B cell (primary cell): ENCODE results near the gene YEATS2.

Experiments
- CTCF ChIP-seq: fragments of 200-600 bp; IDR thresholded peaks from one replicate; pipeline ENCODE4 v1.8.0; 2022; ENCODE audit warnings: antibody characterized with exemption, mild to moderate bottlenecking
- EZH2 ChIP-seq: IDR thresholded peaks from 2 replicates; pipeline ENCODE4 v1.6.1; 2012; ENCODE audit warnings: borderline replicate concordance, low read depth, mild to moderate bottlenecking, moderate library complexity, low read length; ENCODE audit not compliant: insufficient read depth, poor library complexity, severe bottlenecking

GRCh38 chr3:183650554-183650953, 47.0 kb upstream of the YEATS2 start:
- TF ChIP-seq CTCF, result no peak
- TF ChIP-seq EZH2, result no peak
